ENCODE data around the gene ADAMTS4. TPM values are rescaled to one million over a fixed set of nuclear protein-coding genes. Genes with fewer than 3 reads are reported as not detected.
A peak's percentile ranks its signal among the peaks of the same experiment; 100 is the strongest.

ADAMTS4 gene
- total and polyA plus RNA-seq, 9 of the 15 experiments (the other 6 are each of a cell fraction or from before 2014, with no cell fraction given), result 0.07 to 3.7 (median 0.41) TPM

- TF ChIP-seq AFF1 (IDR thresholded peaks at IDR 0.05; ENCODE audit: low read depth in 1 of 2, partially characterized antibody in 2 of 2) (no peak), CHD2 (IDR thresholded peaks at IDR 0.05; ENCODE audit: low read depth, low read length) (no peak), RUNX1 (IDR thresholded peaks at IDR 0.05; ENCODE audit: low read depth) (no peak), NR1H2 (CRISPR knock-in tag; IDR thresholded peaks at IDR 0.05) (no peak), TCF3 (CRISPR knock-in tag; IDR thresholded peaks at IDR 0.05) (peak; percentile 77), CHD1 (IDR thresholded peaks at IDR 0.05; ENCODE audit: low read length) (no peak), TFE3 (CRISPR knock-in tag; IDR thresholded peaks at IDR 0.05) (no peak), ZNF644 (tag; IDR thresholded peaks at IDR 0.05; ENCODE audit: low read depth) (no peak), BCL6 (CRISPR knock-in tag; IDR thresholded peaks at IDR 0.05) (no peak), RFX7 (CRISPR knock-in tag; IDR thresholded peaks at IDR 0.05) (no peak), CTBP1 (IDR thresholded peaks at IDR 0.05; ENCODE audit: borderline replicate concordance) (peak; percentile 34; the same call in 1 of the 2 replicates), CBX1 (IDR thresholded peaks at IDR 0.05; ENCODE audit: low read depth) (no peak), ZBED1 (IDR thresholded peaks at IDR 0.05) (no peak), EP400 (IDR thresholded peaks at IDR 0.05) (peak; percentile 63), DPF2 (IDR thresholded peaks at IDR 0.05) (peak; percentile 61; the same call in 1 of the 2 replicates)
- TF ChIP-seq, protein P1, sequence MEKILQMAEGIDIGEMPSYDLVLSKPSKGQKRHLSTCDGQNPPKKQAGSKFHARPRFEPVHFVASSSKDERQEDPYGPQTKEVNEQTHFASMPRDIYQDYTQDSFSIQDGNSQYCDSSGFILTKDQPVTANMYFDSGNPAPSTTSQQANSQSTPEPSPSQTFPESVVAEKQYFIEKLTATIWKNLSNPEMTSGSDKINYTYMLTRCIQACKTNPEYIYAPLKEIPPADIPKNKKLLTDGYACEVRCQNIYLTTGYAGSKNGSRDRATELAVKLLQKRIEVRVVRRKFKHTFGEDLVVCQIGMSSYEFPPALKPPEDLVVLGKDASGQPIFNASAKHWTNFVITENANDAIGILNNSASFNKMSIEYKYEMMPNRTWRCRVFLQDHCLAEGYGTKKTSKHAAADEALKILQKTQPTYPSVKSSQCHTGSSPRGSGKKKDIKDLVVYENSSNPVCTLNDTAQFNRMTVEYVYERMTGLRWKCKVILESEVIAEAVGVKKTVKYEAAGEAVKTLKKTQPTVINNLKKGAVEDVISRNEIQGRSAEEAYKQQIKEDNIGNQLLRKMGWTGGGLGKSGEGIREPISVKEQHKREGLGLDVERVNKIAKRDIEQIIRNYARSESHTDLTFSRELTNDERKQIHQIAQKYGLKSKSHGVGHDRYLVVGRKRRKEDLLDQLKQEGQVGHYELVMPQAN (IDR thresholded peaks at IDR 0.05; ENCODE audit: borderline replicate concordance), result 0 out of 2 replicates have a peak, but pooled peaks have one; percentile 6
- TF ChIP-seq, protein P2, sequence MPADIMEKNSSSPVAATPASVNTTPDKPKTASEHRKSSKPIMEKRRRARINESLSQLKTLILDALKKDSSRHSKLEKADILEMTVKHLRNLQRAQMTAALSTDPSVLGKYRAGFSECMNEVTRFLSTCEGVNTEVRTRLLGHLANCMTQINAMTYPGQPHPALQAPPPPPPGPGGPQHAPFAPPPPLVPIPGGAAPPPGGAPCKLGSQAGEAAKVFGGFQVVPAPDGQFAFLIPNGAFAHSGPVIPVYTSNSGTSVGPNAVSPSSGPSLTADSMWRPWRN (IDR thresholded peaks at IDR 0.05; ENCODE audit: low read depth), result no peak
- TF ChIP-seq, protein P3, sequence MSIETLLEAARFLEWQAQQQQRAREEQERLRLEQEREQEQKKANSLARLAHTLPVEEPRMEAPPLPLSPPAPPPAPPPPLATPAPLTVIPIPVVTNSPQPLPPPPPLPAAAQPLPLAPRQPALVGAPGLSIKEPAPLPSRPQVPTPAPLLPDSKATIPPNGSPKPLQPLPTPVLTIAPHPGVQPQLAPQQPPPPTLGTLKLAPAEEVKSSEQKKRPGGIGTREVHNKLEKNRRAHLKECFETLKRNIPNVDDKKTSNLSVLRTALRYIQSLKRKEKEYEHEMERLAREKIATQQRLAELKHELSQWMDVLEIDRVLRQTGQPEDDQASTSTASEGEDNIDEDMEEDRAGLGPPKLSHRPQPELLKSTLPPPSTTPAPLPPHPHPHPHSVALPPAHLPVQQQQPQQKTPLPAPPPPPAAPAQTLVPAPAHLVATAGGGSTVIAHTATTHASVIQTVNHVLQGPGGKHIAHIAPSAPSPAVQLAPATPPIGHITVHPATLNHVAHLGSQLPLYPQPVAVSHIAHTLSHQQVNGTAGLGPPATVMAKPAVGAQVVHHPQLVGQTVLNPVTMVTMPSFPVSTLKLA (conservative IDR thresholded peaks at IDR 0.05), result peak in 1 of 2 experiments; percentile 48; a peak in 1 of 4 replicates
Measured at GRCh38 chr1:161162052-161162451, 36.8 kb downstream of the ADAMTS4 start (continued).
